DMS153 treated with DMSO at 0.1 percent for 48 hours (cell line): ENCODE data around the gene PLD5.
"Not testable (repeated sequence)": the region's sequence is repeated elsewhere in the genome, so short reads cannot be mapped to it uniquely, and the experiment has no call there.

Experiments
- DNase-seq: peaks from one replicate; lab custom pipeline; 2025; ENCODE audit not compliant: unreplicated experiment; lab: John Stamatoyannopoulos, UW

PLD5 gene

DNA sequence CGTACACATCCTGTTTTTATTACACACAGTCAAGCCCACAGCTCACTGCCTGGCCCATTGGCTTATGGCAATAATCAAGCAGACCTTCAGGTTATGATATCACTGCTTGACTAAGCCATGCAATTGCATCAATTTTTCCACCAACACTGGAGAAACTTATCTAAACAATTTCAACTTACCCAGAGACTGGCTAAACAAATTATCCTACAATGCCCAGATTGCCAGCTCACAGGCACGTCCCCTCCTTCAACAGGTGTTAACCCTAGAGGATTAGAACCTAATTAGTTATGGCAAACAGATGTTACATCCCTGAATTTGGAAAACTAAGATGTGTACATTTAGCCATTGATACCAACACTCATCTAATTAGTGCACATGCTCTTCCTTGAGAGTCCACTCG is 310.0 kb downstream of the PLD5 start:
- not testable (repeated sequence) for DNase-seq

DNA sequence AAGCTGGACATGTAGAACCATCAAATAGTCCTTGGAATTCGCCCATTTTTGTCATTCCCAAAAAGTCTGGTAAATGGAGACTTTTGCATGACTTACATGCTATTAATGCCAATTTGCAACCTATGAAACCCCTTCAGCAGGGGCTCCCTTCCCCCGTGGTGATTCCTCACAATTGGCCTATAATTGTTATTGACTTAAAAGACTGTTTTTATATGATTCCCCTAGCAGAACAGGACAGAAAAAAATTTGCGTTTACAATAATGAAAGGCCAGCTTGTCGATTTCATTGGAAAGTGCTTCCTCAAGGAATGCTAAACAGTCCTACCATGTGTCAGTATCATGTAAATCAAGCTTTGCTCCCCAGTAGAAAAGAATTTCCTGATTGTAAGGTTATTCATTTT is 311.5 kb downstream of the PLD5 start:
- not testable (repeated sequence) for DNase-seq

DNA sequence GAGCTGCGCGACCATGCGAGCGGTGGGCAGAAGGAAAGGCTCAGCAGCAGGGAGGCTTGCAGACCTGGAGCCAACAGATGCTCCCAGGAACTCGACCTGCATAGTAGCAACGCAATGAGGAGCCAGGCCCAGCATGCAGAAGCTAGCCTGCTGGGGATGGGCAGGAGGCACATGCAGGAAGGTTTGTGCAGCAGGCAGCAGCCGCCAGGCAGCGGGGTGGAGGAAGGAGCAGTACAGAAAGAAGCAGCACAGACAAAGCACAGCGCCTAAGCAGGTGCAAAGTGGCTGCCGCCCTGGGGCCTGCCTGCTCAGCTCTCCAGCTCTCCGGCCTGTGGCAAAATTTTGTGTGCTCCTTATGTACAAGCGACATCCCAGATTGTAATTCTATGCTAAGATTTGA is 312.1 kb downstream of the PLD5 start:
- no peak for DNase-seq

DNA sequence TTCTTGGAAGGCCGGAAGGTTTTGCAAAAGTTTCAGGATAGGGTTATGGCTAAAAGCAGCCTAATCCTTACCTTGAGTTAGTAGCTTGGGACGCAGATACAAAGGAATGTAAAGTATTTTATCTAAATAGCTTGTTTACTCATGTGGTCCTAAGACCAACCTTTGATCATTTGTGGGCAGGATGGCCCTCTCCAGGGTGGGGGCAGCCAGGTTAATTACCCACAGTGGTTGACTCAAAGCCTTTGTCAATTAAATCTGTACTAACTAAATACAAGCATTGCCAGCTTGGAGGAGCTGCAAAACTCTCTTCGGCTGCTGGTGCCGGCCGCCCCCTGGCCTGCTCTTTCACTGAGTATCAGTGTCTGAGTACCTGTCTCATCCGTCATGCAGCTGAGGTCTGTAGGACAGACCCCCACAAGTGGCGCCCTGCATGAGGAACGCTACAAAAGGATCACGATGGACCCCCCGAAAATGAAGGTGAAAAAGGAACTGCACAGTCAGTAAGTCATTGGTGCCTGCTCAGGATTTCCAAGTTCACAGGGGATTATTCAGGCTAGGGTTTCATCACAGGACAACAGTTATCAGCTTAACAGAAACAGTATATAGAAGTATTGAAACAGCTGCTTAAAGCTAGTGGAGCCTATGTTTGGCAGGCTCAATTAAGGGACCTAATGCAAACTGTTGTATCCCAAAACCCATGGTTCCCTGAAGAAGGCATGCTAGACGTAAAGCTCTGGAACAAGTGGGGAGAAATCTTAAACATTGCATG is 313.1 kb downstream of the PLD5 start:
- no peak for DNase-seq

DNA sequence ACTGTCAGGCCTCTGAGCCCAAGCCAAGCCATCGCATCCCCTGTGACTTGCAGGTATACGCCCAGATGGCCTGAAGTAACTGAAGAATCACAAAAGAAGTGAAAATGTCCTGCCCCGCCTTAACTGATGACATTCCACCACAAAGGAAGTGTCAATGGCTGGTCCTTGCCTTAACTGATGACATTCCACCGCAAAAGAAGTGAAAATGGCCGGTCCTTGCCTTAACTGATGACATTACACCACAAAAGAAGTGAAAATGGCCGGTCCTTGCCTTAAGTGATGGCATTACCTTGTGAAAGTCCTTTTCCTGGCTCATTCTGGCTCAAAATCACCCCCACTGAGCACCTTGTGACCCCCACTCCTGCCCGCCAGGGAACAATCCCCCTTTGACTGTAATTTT is 314.2 kb downstream of the PLD5 start:
- not testable (repeated sequence) for DNase-seq

DNA sequence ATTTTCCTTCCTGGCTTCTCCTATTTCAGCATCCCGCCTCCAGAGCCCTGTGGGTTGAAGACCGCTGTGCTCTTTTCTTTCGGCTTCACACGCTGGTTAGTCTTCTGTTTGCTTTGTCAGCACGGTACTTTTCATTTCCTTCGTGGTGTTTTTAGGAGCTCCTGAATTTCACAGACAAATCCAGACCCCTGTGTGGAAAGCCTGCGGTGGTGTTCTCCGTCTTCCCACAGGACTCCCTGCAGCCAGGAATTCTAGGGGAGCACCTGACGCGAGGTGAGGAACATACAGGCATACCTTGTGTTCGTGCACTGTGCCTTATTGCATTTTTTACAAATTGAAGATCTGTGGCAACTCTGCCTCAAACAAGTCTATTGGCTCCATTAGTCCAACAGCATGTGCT is 315.4 kb downstream of the PLD5 start:
- DNase-seq: no peak

DNA sequence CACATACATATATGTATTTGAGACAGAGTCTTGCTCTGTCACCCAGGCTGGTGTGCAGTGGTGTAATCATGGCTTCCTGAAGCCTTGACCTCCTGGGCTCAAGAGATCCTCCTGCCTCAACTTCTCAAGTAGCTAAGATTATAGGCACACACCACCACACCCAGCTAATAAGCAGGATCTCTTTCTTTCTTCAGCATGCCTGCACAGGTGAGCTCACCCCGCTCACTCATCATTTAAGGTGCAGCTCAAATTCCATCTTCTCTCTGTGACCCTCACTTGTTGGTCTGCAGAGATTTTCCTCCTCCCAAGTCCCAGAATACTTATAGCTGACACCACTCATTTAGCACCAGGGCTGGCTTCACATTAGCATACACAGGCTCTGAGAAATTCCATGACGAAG is 316.5 kb downstream of the PLD5 start:
- DNase-seq: no peak

DNA sequence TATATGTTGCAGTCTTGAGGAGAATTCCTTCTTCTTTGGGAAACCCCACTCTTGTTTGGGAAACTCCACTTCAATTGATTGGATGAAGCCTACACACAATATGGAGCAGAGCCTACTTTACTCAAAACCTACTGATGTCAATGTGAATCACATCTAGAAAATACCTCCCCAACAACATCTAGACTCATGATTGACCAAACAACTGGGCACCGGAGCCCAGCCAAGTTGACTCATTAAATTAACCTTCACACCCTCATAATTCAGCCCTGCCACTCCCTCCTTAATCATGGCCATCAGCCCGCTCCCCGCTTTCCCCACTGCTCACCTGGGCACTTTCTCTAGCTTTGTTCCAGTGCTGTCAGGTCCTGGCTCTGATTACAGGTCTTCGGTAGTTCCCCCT is 317.5 kb downstream of the PLD5 start:
- DNase-seq: no peak

DNA sequence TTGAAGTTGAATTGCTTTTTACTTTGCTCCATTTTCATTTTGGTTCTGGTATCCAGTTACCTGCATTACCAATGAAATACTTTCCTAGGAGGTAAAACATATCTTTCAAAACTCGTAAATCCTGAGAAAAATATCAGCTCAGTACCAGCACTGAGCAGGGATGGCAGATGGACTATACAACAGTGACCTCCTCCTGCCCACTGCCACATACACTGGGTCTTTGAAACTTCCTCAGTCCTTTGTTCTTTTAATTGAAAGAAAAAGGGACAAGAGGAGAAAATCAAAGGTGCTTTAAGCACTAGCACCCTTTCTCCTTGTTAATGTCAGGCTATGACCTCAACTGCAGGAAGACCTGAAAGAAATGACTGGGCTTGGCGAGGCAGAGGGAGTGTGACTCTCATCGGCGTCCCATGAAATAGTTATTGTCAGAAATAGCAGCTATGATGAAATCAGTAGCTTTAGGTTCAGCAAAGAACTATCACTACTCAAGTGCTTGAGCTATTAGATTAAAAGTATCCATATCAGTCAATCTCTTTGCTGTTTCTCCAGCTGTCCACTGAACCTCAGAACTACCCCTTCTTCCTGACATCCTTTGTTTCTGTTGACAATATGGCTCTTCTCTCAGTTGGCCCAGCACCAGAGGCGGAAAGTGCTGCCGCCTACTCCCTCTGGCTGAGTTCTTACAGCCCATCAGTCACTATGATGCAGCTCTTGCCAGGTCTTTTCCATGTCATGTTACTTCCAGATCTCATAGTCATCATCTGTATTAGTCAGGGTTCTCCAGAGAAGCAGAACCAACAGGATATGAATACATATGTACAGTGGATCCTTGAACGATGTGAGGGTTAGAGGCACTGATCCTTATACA is 318.6 kb downstream of the PLD5 start:
- DNase-seq: no peak

DNA sequence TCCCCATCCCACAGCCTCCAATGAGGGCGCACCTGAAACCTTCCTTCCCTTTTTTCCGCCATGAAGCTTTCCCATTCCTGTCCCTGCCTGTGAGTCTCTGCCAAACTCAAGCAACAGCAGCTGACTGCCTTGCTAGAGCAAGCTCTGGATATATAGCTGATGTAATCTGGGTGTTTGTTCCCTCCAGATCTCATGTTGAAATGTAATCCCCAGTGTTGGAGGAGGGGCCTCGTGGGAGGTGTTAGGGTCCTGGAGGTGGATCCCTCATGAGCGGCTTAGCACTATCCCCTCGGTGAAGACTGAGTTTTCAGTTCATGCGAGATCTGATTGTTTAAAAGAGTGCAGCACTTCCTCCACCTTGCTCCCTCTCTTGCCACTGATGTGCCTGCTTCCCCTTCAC is 321.2 kb downstream of the PLD5 start:
- no peak for DNase-seq

DNA sequence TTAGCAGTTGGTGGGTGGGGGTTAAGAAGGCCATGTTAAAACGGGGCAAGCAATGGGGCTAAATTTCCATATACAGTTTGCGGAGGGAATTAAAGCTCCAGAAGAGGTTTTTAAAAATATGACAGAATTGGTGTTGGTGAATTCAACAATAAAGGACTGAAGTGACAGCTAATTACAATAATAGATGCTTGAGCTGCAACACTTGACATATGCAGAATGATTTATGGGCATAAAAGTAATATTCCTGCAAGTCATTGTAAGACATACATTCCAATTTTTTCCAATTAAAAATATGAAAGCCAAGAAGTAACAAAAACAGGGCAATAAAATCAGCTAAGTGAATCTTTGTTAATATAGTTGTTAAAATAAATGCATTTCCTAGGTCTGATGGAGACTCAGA is 323.4 kb downstream of the PLD5 start:
- DNase-seq: no peak

DNA sequence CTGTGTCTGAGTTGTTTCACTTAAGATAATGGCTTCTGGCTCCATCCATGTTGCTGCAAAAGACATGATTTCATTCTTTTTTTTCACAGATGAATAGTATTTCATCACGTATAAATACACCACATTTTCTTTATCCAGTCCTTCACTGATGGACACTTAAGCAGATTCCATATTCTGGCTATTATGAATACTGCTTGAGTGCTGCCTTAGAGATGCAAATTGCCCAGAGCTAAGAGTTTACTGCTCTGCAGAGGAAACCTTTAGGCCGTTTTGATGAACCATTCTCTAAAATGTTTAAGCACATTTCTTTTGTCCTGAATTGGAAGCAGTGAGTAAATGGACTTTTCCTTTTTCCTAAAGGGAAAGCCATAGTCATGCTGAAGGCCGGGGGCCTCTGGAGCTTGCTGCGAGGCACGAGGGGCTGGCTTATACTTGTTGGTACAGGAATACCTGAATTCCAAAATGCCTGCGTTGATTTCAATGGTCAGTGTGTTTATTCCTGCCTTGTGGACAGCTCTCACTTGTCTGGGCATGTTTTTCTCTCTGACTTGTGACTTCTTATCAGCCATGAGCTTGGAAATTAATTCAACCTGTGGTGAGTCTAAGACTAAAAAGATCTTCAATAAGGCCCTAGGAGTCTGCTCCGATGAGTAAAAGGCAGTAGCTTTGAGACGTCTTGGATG is 324.6 kb downstream of the PLD5 start:
- no peak for DNase-seq

DNA sequence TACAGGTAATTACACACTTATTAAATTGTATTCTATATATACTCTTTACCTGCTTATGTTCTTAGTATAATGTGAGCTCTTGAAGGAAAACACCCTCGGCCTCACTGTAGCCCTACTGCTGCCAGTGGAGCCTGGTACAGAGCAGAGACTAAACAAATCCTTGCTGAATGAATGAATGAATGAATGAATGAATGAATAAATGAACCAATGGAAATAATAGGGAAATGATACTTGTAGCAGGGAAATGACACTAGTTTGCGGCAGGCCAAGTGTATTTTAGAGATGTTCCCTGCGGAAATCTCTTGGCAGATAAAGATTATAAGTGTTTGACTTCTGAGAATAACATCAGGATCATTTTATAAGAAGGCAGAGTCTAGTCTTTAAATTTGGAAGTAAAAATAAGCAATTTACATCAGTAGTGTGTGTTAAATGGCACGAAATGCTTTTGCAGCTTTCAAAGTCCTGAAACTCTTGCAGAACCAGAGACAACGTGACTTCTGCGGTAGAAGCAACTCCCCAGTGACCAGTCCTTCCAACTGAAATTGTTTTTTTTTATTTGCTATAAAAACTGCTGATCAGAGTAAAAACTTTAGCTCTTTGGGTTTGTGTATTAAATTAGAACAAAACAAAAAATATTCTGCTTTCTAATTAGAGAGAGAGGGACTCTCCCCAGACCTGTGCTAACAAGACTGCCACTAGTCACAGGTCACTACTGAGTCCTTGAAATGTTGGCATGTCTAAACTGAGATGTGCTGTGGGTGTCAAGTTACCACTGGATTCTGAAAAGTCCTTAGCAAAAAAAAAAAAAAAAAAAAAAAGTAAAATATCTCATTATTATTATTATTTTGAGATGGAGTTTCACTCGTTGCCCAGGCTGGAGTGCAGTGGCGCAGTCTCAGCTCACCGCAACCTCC is 326.3 kb downstream of the PLD5 start:
- DNase-seq: no peak

DNA sequence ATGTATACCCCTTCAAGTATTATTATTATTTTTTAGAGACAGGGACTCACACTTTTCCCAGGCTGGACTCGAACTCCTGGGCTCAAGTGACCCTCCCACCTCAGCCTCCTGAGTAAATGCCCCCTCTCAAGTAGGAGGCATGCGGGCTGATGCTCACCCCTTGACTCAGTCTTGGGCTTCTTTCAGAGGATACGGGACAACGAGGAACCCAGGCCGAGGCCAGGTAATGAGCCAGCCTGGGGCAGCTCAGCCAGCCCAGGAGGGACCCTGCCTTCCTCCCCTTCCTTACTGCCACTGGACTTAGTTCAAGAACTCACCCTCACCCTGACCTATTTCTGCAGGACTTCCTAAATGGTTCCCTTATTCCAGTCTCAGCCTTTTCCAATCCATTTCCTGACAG is 327.6 kb downstream of the PLD5 start:
- DNase-seq: no peak

DNA sequence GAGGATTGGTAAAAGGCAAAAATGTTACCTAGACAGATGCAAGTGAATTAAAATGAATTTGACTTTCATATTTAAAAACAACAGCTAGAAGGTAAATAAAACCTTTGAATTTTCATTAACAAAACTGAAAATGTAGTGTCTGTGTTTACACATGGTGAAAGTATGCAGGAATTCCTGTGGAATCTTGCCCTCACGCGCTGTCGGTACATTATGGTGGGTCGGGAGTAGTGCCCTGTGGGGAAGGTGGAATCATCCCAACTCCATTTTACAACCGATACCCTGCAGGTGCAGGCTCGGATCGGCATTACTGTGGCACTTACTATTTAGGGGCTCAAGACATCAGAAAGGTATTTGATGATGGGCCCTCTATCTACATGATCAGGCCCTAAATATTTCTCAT is 328.4 kb downstream of the PLD5 start:
- DNase-seq: no peak

DNA sequence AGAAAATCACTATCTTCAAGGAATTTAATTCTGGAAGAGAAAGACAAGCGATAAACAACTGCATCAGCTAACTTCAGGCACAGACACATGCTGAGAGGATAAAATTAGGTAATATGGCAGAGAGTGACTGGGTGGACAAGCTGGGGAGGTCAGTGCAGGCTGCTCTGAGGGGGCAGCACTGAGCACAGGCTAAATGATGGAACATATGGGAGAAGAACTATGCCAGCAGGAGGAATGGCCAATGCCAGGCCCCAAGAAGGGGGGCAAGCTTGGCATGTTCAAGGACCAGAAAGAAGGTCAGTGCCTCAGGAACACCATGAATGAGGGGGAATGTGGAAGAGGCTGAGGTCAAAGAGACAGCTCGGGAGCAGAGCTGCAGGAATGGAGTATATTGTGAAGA is 334.9 kb downstream of the PLD5 start:
- DNase-seq: no peak

DNA sequence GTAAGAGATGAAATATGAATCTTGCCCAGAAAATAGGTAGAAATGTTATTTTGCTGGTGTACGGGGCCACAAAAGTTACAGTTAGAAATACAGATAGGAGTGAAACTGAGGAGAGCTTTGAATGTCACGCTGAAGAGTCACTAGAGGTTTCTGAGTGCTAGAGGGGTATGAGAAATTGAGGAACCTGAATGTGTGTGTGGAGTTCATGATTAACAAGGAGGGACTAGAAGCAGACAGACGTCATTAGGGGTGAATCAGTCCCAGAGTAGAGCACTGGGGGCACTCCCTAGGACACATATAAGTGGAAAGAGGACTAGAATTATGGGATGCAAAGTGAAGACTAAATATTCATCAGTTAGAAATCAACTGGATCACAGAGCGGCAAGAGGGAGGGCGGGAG is 336.7 kb downstream of the PLD5 start:
- DNase-seq: no peak

DNA sequence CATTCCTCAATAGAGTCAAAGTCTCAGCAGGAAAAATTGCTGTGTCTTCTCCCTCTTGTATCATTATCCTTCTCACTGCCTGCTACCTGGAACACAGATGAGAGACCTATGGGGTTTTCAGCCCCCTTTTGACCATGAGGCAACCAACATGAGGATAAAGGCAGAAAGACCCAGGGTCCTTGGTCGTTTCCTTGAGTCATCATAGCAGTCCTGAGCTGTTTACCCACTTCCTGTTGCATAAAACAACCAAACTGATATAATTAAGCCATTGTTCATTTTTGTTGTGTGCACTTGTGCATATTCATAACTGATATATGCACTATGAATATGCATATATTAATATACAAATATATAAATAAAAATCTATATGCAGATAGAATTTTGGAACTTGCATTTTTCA is 337.3 kb downstream of the PLD5 start:
- no peak for DNase-seq

DNA sequence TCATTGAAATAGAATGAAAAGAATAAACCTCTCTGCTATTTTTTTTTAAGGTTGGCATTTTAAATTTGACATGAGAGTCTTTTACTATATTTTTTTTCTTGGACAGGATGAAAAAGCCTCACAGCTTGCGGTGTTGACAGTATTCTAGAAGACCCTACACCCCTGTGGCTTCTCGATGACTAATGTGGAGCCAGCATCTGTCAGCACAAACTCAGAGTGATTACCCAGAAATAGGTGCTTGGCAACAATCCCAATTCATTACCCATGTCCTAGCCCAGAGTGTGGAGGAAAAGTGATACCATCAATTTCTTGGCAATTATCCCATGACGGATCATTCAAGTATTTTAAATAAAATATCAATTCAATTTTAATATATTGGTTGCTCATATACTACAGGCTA is 338.8 kb downstream of the PLD5 start:
- no peak for DNase-seq

DNA sequence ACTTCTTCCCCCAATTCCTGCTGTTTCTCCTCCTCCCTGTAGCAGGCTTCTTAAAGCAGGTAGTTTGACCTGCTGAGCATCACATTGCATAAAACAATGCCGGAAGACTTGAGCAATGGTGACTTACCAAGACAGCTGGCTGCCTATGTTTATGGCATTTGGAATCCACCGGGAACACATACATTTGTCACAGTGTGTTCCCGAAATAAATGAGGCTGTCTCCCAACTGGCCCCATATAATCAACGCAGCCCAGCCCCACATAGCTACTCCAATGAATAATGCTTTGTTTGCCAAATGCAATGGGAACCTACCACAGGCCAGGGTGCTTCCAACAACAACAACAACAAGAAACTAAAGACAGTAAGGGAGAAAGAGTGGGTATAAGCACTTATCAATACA is 339.5 kb downstream of the PLD5 start:
- no peak for DNase-seq

DNA sequence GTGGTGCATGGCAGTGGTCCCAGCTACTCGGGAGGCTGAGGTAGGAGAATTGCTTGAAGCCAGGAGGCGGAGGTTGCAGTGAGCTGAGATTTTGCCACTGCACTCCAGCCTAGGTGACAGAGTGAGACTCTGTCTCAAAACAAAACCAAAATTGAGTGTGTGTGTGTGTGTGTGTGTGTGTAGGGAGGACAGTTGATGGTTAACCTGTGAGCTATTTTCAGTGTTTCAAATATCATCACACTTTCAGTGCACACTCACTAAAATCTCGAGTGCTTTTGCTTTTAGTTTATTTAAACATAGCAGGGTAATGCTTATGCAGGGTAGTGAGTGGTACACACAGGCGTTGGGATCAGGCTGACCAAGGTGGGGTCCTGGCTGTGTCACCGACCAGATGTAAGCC is 344.7 kb downstream of the PLD5 start:
- not testable (repeated sequence) for DNase-seq
